Measurements from ENCODE around the gene KIF18B.
A peak's percentile ranks its signal among the peaks of the same experiment; 100 is the strongest.

KIF18B gene

DNA sequence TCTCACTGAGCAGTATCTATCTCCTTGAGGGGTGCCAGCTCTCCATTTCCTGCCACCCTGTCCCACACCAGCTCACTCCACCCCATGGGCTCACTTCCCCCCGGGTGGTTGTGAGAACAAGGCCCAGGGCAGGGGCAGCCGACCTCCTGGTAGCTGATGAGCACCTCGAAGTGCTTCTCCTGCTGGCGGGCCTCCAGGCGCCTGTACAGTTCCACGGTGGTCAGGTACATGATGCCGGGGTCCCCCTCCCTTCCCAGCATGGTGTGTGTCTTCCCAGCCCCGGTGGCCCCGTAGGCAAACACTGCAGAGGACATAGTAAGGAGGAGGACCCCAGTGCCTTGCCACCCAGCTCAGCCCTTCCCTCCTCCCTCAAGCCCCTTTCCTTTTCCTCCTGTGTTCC is 12.5 kb downstream of the KIF18B start:
- DNase-seq (ENCODE audit: low read depth): no peak

DNA sequence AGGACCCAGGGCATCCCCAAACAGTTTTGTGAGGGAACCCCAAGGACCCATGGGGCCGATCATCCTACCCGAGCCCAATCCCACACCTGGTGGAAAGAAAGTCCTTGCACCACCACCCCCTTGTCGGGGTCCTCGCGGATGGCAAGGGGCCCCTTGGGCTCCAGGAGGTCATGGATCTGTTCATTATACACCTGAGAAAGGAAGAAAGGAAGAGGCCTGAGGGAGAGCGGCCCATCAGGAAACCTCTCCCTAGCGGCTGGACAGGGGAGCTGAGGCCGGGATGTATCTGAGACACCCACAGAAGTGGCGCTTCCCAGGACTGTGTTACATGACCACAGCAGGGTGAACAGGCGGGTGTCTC is 12.8 kb downstream of the KIF18B start:
- no peak for DNase-seq (ENCODE audit: low read depth)

DNA sequence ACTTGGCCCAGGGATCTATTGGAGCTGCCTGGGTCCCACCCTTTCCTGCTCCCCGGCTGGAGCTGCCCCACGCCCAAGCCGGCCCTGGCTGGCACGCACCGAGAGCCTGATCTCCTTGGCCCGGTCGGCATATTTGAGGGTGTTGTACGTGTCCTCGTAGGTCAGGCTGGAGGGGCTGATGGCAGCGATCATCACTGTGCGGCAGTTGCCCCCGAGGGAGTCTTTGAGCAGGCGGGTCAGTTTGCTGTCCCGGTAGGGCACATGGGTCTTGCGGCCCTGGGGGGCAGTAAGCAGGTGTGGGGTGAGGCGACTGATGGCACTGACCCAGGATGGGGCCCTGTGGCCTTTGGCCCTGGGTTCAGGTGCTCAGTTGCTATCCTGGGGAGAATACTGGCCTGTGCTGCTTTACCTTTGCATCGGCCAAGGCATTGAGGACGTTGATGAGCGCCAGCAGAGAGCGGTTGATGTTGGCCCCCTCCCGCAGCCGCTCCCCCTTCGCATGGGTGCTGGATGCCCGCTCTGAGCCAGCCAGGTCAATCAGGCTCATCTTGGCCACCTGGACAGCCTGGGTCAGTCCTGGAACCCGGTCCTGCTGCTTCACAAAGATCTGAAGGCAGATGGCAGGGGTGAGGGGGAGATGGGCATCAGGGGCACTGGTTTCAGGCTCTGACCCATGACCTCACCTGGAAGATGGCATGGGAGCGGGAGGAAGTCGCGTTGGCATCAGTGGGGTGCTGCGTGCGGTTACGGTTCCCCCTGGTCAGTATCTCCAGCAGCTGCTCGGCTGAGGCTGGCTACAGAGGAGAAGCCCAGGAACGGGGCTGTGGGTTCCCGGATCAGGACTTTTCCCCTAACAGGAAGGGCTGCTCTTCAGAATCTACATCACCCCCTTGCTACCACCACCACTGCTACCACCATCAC is 13.5 kb downstream of the KIF18B start:
- no peak for DNase-seq (ENCODE audit: low read depth)

DNA sequence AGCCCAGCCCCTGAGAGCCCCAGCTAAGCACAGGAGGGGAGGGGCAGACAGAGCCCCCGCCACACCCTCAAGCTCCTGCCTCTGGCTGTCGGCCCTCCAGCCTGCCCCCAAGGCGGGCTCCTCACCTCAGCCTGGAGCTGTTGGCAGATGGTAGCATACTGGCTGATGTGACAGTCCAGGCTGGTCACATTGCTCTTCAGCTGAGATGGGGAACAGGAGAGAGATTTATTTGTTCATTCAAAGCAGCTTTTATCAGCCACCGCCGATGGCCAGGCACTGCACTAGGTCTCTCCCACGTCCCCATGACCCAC is 14.8 kb downstream of the KIF18B start:
- no peak for DNase-seq (ENCODE audit: low read depth)

DNA sequence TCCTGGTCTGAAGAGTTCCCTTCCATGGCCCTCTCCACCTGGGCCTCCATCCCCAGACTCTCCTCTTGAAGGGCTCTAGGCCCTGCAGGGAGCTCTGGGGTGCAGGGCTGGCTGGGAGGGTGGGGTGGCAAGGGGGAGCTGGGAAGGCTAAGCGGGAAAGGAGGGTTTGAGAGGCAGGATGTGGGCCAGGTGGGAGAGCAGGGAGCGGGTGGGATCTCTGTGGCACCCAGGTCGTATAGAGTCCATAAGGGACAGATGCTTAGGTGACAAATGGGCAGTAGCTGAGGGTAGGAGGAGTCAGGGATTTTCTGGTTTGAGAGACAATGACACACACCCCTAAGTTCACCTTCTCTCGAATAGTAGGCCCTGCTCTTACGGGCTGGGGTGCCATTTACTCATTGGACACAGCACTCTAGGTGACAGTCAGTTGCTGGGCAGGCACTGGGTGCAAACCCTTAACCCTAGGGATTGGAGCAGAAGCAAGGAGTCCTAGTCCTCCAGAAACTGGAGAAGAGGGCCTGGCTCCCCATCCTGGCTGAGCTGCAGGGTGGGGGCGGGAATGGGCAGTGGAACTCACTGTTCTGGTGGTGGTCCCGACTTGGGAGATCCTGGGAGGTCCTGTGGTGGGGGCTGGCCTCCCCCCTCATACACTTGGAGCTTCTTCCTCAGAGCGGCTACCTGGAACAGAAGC is 15.3 kb downstream of the KIF18B start:
- no peak for DNase-seq (ENCODE audit: low read depth)

DNA sequence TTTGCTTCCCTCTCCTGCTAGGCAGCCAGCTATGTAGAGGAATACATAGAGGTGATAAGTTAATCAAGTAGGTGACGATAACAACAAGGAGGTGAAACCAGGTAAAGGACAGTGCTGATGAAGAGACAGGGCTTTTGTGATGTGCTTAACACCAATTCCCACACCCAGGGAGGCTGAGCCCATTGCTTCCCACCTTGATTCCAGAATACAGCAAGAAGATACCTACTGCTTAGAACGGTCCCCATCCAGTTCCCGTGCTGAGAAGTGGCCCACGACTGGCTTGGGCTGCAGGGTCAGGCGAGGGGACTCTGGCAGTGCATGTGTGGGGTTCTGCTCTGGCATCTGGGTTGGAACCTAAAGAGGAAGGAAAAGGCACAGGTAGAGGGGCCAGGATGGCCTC is 16.2 kb downstream of the KIF18B start:
- no peak for DNase-seq (ENCODE audit: low read depth)

DNA sequence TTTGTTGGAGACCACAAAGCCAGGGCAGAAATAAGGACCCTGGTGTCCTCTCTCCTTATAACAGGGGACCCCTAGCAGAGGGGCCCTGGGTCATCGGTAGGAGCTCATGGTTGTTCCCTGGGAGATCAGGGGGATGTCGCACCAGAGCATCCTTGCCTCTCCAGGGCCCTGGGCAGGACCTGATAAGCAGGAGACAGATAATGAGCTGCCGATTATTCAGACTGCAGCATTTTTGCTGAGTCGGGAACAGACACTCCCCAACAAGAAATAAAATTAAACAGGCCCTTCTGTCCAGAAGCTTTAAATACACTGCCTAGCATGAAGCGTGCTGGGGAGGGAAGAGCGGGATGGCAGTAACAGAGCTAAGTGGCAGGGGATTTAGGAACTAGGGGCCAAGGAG is 16.9 kb downstream of the KIF18B start:
- DNase-seq (ENCODE audit: low read depth): no peak

DNA sequence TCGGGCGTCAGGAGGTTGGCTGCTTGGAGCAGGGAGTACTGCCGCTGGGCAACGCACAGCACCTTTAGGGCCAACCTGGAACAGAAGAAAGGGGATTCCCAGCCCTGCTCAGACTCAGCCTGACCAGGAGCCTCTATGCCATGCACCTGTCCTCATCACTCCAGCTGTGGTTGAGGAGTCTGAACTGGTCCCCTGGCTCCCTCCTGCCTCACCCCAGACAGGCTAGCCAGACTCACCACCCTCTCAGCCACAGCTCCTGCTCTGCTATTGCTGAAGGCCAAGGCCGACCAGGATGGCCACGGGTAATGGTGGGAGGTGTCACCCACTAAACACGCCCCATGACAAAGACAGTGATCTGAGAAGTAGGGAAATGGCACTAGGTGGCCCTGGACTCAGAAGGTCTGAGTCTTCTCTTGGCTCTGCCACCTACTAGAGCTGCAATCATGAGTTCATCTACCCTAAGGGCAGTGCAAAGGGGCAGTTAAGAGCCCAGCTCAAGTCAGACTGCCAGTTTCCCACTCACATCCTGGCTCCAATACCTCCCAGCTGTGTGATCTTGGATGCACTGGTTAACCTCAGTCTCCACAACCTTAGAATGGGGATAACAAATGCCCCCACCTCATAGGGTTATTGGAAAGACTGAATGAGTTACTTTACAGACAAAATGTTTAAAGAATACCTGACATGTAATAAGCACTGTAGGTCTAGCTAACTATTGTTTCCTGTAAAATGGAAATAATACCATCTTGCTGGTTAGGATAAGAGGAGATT is 18.4 kb downstream of the KIF18B start:
- no peak for DNase-seq (ENCODE audit: low read depth)

DNA sequence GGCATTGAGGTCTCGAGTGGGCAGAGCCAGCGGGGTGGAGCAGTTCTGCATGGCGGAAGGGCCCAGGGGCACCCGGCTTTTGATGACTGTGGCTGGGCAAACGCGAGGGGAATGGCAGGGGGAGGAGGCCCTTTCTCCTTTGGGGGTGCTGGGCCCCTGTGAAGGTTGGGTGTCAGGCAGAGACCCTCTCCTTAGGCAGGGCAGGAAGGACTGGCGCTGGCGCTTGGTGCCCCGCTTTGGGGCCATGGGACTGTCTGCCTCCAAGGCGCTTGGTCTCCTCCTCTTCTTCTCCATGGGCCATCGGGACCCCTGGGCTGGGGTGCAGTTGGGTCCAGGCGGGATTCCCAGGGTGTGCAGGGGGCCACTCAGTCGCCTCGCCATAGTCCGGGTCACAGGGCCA is 19.4 kb downstream of the KIF18B start:
- no peak for DNase-seq (ENCODE audit: low read depth)

DNA sequence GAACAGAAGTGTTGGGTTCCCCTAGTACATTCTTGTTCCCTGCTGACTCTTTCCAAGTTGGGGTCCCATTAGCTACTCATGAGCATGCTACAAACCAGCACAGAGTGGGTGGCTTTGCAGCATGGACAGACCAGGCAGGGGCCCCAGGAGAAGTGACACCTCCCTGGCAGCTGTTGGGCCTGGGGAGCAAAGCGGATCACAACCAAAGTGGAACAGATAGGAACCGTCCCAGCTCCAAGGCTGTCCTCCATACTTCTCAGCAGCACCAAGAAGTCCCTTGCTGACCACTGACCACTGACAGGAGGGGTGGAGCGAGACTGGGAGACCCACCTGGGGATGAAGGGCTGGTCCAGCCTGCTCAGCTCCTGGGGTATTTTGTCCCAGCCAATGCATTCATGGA is 19.9 kb downstream of the KIF18B start:
- DNase-seq (ENCODE audit: low read depth): no peak

DNA sequence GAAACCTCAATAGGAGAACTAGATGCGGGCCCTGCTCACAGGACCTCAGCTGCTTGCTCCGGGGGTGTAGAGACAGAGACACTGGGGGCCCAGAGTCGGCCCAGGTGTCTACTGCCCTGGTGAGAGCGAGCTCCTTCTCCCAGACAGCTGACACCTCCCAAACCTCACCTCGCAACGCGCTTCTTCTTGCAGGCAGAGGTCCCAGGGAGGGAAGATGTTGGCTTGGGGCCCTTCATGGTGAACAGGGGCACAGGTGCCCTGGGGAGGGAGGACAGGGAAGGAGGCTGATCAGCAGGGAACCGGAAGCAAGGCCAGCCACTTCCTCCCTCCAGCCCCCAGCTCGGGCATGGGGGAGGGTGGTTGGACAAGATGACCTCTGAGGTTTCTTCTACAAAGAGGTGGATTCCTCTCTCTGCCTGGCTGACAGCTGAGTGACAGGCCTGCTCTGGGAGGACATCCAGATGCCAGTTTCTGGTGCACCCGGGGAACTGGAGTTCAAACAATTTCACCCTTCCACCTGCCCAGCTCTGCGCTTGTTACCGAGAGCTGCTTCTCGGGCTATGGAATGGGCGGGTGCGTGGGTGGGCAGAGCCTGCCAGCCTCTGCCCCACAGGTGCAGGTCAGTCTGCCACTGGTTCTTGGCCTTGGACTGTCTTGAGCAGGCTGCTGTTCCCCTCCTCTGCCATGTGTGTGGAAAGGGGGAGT is 20.6 kb downstream of the KIF18B start:
- DNase-seq (ENCODE audit: low read depth): no peak

DNA sequence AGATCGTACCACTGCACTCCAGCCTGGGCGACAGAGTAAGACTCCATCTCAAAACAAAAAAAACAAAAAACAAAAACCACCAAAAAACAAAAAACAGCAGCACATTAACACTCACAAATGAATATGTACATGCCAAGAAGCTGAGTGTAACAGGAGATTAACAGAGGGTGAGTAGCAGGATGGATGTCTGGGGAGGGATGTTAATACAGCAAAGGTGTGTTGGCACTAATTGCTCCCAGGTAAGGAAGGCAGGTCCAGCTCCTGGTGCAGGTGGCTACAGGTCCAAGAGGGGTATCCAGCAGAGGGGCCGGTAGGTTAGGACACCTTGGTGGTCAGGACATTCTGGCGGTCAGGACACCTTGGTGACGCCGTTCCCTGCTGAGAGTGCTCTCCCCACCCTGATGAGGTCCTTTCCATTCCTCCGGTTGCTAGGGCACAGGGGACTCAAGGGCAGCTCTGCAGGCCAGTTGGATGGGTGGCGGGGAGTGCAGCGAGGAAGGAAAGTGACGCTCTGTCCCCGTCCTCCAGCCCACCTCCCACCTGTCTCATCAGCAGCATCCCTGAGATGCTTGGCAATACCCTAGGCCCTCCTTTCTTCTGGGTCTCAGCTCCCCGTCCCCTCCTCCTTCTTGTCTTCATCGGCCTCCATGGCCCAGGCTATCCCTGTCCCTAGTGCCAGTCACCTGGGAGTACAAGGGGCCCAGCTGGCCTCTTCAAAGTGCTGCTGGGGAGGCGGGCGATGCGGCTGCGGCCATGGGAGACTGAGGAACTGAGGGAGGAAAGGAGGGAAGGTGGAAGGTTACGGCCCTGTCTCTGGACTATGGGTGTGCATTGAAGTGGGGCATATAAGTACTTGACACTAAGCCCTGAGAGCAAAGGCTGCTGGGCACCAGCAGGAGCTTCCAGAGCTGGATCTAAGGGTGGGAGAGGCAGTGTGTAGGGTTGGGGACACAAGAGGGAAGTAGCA is 21.6 kb downstream of the KIF18B start:
- DNase-seq (ENCODE audit: low read depth): no peak

DNA sequence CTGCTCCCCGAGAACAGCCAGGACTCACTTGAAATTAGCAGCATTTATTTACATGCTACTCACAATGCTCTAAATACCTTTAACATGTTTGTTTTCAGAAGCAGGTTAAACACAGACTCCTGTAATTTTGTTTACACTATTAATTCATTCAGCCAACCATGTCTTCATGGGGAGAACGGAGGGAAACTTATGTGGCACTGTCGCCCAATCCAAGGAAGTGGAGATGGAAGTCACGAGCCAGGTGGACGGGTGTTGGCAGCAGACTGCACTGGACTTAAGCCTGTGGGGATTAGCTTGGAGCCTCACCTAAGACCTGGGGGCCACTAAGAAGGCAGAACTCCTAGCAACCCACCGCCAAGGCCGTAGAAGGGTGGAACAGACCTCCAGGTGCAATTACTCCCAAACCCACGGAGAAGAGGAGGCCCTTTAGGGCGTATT is 23.4 kb downstream of the KIF18B start:
- no peak for DNase-seq (ENCODE audit: low read depth)

DNA sequence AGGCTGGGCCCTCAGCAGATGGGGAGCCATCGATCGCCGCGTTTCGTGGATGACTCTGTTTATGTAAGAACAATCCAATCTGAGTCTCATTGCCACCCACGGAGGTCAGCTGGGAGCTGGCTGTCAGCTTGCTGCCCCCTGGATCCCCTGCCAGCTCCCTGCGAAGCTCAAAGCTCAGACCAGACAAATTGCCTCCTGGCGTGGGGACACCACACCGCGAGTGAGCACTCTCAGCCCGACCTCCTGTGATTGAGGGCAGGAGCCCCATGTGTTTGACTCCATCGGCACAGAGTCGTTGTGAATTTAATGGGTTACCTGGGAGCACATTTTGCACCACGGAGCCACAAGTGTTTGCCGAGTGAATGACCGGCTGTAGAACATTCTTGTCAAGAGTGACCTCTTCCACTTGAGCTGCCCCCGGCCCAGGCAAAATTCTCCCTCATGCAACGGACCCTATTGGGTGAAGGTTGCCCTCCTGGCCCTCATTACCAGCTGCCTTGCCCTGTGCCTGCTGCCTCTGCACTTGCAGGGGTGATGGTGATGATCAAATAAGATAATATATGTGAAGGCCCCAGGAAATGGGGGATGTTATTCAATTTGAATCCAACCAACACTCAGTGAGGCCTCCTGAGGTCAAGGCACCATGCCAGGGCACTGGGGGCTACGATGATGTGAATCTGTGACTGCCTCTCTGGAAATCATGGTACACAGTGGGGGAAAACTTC is 24.7 kb downstream of the KIF18B start:
- no peak for DNase-seq (ENCODE audit: low read depth)

DNA sequence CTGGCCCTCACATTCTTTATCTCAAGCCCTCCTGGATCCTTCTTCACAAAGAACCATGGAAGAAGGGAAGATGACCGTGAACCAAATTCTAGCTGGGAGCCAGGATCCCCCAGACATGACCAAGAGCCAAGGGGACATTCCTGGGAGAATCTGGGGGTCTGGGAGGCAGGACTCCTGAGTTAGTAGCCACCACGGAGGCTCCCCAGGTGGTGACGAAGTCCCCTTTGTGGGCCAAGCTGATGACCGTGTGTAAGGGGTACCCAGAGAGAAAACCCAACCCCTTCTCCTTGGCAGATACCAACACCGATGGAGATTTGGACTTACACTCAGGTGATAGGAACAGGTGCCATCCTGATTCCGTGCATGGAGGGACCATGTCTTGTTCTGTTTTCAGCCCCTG is 25.4 kb downstream of the KIF18B start:
- no peak for DNase-seq (ENCODE audit: low read depth)

DNA sequence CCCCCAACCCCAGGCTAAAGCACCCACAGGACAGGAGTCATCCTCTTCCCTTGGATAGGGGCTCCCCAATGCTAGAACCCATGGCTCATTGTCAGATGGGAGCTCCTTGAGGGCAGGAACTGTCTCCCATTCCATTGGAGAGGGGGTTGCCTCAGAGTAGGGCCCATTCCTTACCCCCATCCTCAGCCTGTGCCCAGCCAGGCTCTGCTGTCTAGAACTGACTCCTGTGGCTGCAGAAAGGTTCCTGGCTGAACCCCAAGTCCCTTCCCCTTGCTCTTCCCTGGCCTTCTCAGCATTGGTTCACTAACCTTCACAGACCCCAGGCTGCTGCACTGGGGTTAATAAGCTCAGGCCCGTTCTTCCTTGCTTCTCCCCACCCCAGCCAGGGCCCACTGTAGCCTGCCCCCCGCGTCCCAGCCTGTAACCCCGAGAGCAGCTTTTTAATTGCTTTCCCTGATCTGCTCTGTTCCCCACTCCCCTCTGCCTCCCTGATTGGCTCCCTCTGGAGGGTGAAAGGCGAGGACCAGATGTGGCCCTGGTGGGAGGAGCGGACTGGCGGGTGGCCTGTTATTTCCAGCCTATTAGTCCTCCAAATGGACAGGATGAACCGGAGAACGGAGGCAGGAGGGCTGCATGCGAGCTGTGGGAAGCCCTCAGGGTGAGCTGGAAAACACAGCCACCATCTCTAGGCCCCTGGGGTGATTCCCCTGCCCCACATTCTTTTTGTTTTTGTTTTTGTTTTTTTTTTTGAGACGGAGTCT is 26.3 kb downstream of the KIF18B start:
- no peak for DNase-seq (ENCODE audit: low read depth)

DNA sequence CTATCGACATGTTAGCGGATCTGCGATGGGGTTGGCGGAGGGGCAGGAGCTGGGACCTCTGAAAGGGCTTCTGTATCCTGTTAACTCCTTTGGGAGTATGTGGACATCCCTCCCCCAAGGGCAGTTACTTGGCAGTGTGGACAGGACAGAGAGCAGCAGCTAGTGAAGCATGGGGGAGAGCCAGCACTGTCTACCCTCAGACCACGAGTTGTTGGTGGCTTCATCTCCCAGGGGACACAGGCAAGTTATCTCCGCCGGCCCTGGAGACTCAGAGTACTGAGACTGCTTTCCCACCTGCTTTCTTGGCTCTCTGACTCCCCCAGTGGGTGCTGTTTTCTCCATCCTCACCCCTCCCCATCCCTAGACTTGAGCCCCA is 27.0 kb downstream of the KIF18B start:
- DNase-seq (ENCODE audit: low read depth): no peak

DNA sequence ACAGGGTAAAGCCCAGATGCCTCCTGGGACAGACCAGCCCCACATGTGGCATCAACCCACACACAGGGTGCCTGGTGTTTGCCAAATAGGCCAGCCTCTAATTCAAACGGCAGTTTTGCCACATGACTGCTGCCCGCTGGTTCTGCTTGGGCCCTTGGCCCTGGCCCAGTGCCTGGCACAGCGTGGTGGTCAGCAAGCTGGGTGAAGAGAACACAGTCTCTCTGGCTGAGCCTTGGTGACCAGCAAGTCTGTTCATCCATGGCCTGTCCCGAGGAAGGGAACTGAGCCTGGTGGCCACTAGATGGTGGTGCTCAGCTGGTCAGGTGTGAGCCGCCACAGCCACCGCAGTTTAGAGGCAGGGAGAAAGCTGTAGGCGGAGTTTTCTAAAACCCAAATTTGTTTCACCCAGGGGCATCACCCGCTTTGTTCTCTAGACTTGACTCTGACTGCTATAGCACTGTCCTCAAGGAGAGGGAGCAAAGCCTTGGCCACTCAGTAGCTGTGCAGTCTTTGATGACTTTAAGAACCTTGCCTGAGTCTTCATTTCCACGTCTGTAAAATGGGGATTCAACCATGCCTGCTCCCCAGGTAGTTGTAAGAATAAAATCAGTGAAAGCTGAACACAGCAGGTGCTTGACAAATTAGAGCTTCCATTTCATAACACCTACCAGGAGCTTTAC is 27.5 kb downstream of the KIF18B start:
- peak; percentile 76 for DNase-seq (ENCODE audit: low read depth)

DNA sequence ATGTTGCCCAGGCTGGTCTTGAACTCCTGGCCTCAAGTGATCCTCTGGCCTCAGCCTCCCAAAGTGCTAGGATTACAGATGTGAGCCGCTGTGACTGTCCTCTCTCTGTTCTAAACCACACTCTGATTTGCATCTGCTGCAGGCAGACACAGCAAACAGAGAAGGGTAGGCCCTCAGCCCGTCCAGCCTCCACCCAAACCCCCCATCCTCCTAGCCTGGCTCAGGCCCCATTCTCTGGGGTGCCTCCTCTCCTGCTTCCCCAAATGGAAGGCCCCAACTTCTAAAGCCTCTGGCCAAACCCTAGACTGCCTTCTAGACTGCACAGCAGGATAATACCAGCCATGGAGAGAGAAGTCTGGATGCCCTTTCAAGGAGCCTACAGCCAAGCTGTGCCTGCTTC is 28.2 kb downstream of the KIF18B start:
- no peak for DNase-seq (ENCODE audit: low read depth)
